NB4 (cell line): ENCODE measurements around the gene ROR2.

Experiments
- CTCF ChIP-seq: IDR thresholded peaks from one replicate; pipeline ENCODE4 v1.5.1; 2012; ENCODE audit warnings: low read depth, low read length
- MYC ChIP-seq: IDR thresholded peaks from 2 replicates; pipeline ENCODE4 v1.6.1; 2011; ENCODE audit warnings: low read depth, low read length
- POLR2A ChIP-seq: IDR thresholded peaks from 2 replicates; pipeline ENCODE4 v1.6.1; 2011; ENCODE audit warnings: mild to moderate bottlenecking; ENCODE audit not compliant: insufficient read length; ENCODE audit errors: extremely low read depth

GRCh38 chr9:91663858-91664257 lies 286.2 kb downstream of the ROR2 start:
- no peak for TF ChIP-seq CTCF
- TF ChIP-seq POLR2A: no peak
- no peak for TF ChIP-seq MYC
